ENCODE data around the gene TRPT1. TPM values are rescaled to one million over a fixed set of nuclear protein-coding genes. Genes with fewer than 3 reads are reported as not detected.

TRPT1 gene
- total RNA-seq, 2 donors from 2014 or later: 56.3 to 75.2 TPM

GRCh38 chr11:64238999-64239398, 13.0 kb upstream of the TRPT1 start:
- WGBS, 2 donors: 59 to 68% methylated on average over 5 of the region's 5 CpGs
- TF ChIP-seq POLR2A (IDR thresholded peaks at IDR 0.05) (peak in 1 of 3 donors; percentile 24), CTCF (IDR thresholded peaks at IDR 0.05) (no peak)
- Histone ChIP-seq H3K36me3 (replicated peaks in 1 of 2; ENCODE audit: insufficient read depth in 1 of 2, low read depth in 2 of 2) (no peaks in the 10 kb centered on the region), H3K27ac (peak overlapping the region; percentile 84 to 100 (median 98)), H3K4me1 (peaks cover 74% of the 10 kb centered on the region), H3K4me3 (no peak overlapping the region), H3K9me3 (no peaks in the 10 kb centered on the region), H3K27me3 (no peaks in the 10 kb centered on the region)
- ATAC-seq (no peak), DNase-seq (peak in 1 of 4 donors; percentile 44)
- intact Hi-C loops (cut with DNase I): no loop called here

GRCh38 chr11:64238076-64238475, 12.1 kb upstream of the TRPT1 start:
- H3K9me3 ChIP-seq: no peaks in the 10 kb centered on the region
- WGBS, 2 donors: 53 to 57% methylated on average over 6 to 8 of the region's 9 CpGs
- TF ChIP-seq CTCF (IDR thresholded peaks at IDR 0.05) (no peak), POLR2A (IDR thresholded peaks at IDR 0.05) (no peak)
- H3K27ac ChIP-seq: peak overlapping the region; percentile 84 to 100 (median 98)
- ATAC-seq: no peak
- no peaks in the 10 kb centered on the region for H3K27me3 ChIP-seq
- H3K36me3 ChIP-seq (replicated peaks in 1 of 2; ENCODE audit: insufficient read depth in 1 of 2, low read depth in 2 of 2): no peaks in the 10 kb centered on the region
- H3K4me3 ChIP-seq: no peak overlapping the region
- intact Hi-C loops (cut with DNase I): no loop called here
- peaks cover 74% of the 10 kb centered on the region for H3K4me1 ChIP-seq
- peak in 1 of 4 donors; percentile 59 for DNase-seq

GRCh38 chr11:64237484-64237951, 11.5 kb upstream of the TRPT1 start:
- intact Hi-C loops (cut with DNase I): no loop called here
- DNase-seq (peak; percentile 97 to 98 (median 98)), ATAC-seq (peak; percentile 51)
- Histone ChIP-seq H3K27me3 (no peaks in the 10 kb centered on the region), H3K27ac (peak overlapping the region; percentile 84 to 100 (median 98)), H3K9me3 (no peaks in the 10 kb centered on the region), H3K4me1 (peaks cover 70% of the 10 kb centered on the region), H3K36me3 (replicated peaks in 1 of 2; ENCODE audit: insufficient read depth in 1 of 2, low read depth in 2 of 2) (no peaks in the 10 kb centered on the region), H3K4me3 (no peak overlapping the region)
- peak in 4 of 7 experiments; percentile 29 to 54 (median 44) for TF ChIP-seq CTCF (IDR thresholded peaks at IDR 0.05)
- TF ChIP-seq POLR2A (IDR thresholded peaks at IDR 0.05): peak in 2 of 3 donors; percentile 58 to 61
- WGBS, 2 donors: 10 to 14% methylated on average over 7 to 12 of the region's 12 CpGs

- DNase-seq (peak in 3 of 4 donors; percentile 47 to 72 (median 68)), ATAC-seq (no peak)
- Histone ChIP-seq H3K27me3 (no peaks in the 10 kb centered on the region), H3K27ac (peak overlapping the region; percentile 81 to 92 (median 86)), H3K4me1 (peaks cover 81% of the 10 kb centered on the region), H3K9me3 (no peaks in the 10 kb centered on the region), H3K4me3 (peak overlapping the region; percentile 49 to 57), H3K36me3 (replicated peaks in 1 of 2; ENCODE audit: insufficient read depth in 1 of 2, low read depth in 2 of 2) (no peaks in the 10 kb centered on the region)
- intact Hi-C loops (cut with DNase I): no loop called here
- TF ChIP-seq CTCF (IDR thresholded peaks at IDR 0.05) (no peak), POLR2A (IDR thresholded peaks at IDR 0.05) (no peak)
- 23 to 27% methylated on average over 11 to 12 of the region's 12 CpGs for WGBS, 2 donors
These were observed 9.6 kb upstream of the TRPT1 start for GRCh38 chr11:64235437-64236161.
